Endothelial cell of umbilical vein (primary cell): ENCODE results near the gene ENTPD6. TPM values are rescaled to one million over a fixed set of nuclear protein-coding genes. Genes with fewer than 3 reads are reported as not detected.

ENCODE experiments used
- BruUV-seq: library from RNA; stranded (reverse); fragments of 400-500 nt; replicated peaks from 2 replicates; lab custom pipeline; 2021; lab: Mats Ljungman, UMichigan
- CTCF ChIA-PET: fragments of 300-600, 350-600 bp; sonication (Branson Sonifier 250); formaldehyde crosslinking; loops from one replicate; lab custom pipeline; 2021; ENCODE audit warnings: antibody characterized with exemption, inconsistent platforms; lab: Charles Lee
- POLR2A ChIA-PET: fragments of 300-600, 350-600 bp; sonication (Branson Sonifier 250); formaldehyde crosslinking; loops from one replicate; lab custom pipeline; 2021; ENCODE audit warnings: antibody characterized with exemption, inconsistent platforms; lab: Charles Lee
- DNase-seq: peaks from one replicate; pipeline ENCODE4 v3.0.0-alpha.2; 2011; ENCODE audit warnings: low read depth, low spot score
- FAIRE-seq: peaks from 2 replicates; lab custom pipeline; 2011; peaks lifted over from hg19 to GRCh38; lab: Jason Lieb, UNC
- H2AFZ ChIP-seq: 2 replicates; pipeline ENCODE4 v1.6.0; 2012; ENCODE audit warnings: low read depth, low read length, control low read depth, inconsistent platforms
- H3K27ac ChIP-seq: 2 replicates; pipeline ENCODE4 v1.5.1; 2011; ENCODE audit warnings: low read depth, mild to moderate bottlenecking, control low read depth, low read length, moderate library complexity; ENCODE audit not compliant: insufficient read depth
- H3K27me3 ChIP-seq, 2 experiments: 2 replicates each; pipeline versions ENCODE4 v1.6.0 to v1.6.1; 2011; ENCODE audit warnings: low read length in 2 of 2, mixed read lengths in 1 of 2; ENCODE audit not compliant: control insufficient read depth in 2 of 2, insufficient read depth in 2 of 2
- H3K36me3 ChIP-seq, 2 experiments: 2 replicates in 1 of 2; 3 replicates in 1 of 2; pipeline ENCODE4 v1.5.1; 2011; ENCODE audit warnings: low read length in 2 of 2, mild to moderate bottlenecking in 1 of 2, moderate library complexity in 1 of 2; ENCODE audit not compliant: control insufficient read depth in 2 of 2, insufficient read depth in 2 of 2; ENCODE audit errors: extremely low read depth in 1 of 2
- H3K4me1 ChIP-seq: 3 replicates; pipeline ENCODE4 v1.5.1; 2011; ENCODE audit warnings: mild to moderate bottlenecking, low read length; ENCODE audit not compliant: control insufficient read depth, insufficient read depth; ENCODE audit errors: extremely low read depth
- H3K4me2 ChIP-seq: 2 replicates; pipeline ENCODE4 v1.6.1; 2011; ENCODE audit warnings: low read length, control low read depth, mixed read lengths; ENCODE audit not compliant: insufficient read depth
- H3K4me3 ChIP-seq, 3 experiments: fragments of 200-600 bp in 1 of 3; sonication (generic), shearing (Covaris generic) in 1 of 3; replicated peaks in 1 of 3; 2 replicates each; pipeline ENCODE4 v1.5.1; 2011 to 2016; ENCODE audit warnings: control low read depth in 3 of 3, low read length in 3 of 3, mild to moderate bottlenecking in 2 of 3, inconsistent platforms in 1 of 3, low read depth in 1 of 3, moderate library complexity in 1 of 3; ENCODE audit not compliant: insufficient read depth in 1 of 3
- H3K79me2 ChIP-seq: 2 replicates; pipeline ENCODE4 v1.6.0; 2012; ENCODE audit warnings: low read length, inconsistent platforms; ENCODE audit not compliant: control insufficient read depth, insufficient read depth
- H3K9ac ChIP-seq: replicated peaks from 2 replicates; pipeline ENCODE3; 2011; ENCODE audit warnings: low read length, control low read depth; ENCODE audit not compliant: insufficient read depth; ENCODE audit errors: extremely low read depth
- H3K9me1 ChIP-seq: replicated peaks from 3 replicates; pipeline ENCODE4 v1.6.0; 2011; ENCODE audit warnings: mild to moderate bottlenecking, low read length; ENCODE audit not compliant: control insufficient read depth, insufficient read depth; ENCODE audit errors: extremely low read depth
- H3K9me3 ChIP-seq: replicated peaks from 2 replicates; pipeline ENCODE4 v1.5.1; 2012; ENCODE audit warnings: low read length, inconsistent platforms; ENCODE audit not compliant: control insufficient read depth, insufficient read depth
- H4K20me1 ChIP-seq: replicated peaks from 2 replicates; pipeline ENCODE3; 2011; ENCODE audit warnings: mild to moderate bottlenecking, low read length; ENCODE audit not compliant: control insufficient read depth, insufficient read depth; ENCODE audit errors: extremely low read depth
- EZH2 ChIP-seq: IDR thresholded peaks from 2 replicates; pipeline ENCODE4 v1.6.1; 2012; ENCODE audit warnings: borderline replicate concordance, low read depth, mild to moderate bottlenecking, moderate library complexity, low read length, inconsistent platforms; ENCODE audit not compliant: severe bottlenecking
- FOS ChIP-seq: IDR thresholded peaks from 2 replicates; pipeline ENCODE4 v1.6.1; 2011; ENCODE audit warnings: mild to moderate bottlenecking, low read length, moderate library complexity, borderline replicate concordance; ENCODE audit not compliant: insufficient read depth
- GATA2 ChIP-seq: IDR thresholded peaks from 2 replicates; pipeline ENCODE4 v1.7.0; 2011; ENCODE audit warnings: low read depth, mild to moderate bottlenecking, moderate library complexity, mixed read lengths, low read length; ENCODE audit not compliant: insufficient read length, insufficient read depth
- JUN ChIP-seq: IDR thresholded peaks from 2 replicates; pipeline ENCODE4 v1.6.1; 2011; ENCODE audit warnings: borderline replicate concordance, low read depth; ENCODE audit not compliant: insufficient read length, insufficient read depth
- MYC ChIP-seq: IDR thresholded peaks from one replicate; pipeline ENCODE4 v1.6.1; 2011; ENCODE audit warnings: mild to moderate bottlenecking, low read depth, low read length
- POLR2A ChIP-seq: IDR thresholded peaks from 2 replicates; pipeline ENCODE4 v1.6.1; 2012; ENCODE audit warnings: low read depth, mild to moderate bottlenecking, control low read depth, low read length
- POLR2AphosphoS5 ChIP-seq: IDR thresholded peaks from 2 replicates; pipeline ENCODE4 v1.6.1; 2012; ENCODE audit warnings: low read depth, mild to moderate bottlenecking, control low read depth, low read length, moderate library complexity; ENCODE audit not compliant: insufficient read depth
- dilution Hi-C: fragments of 300-500 bp; cut with MboI; formaldehyde crosslinking; loops from one replicate; pipeline ENCODE4 v1.15.0; 2019; ENCODE audit warnings: low sequenced_read_pairs; ENCODE audit not compliant: extremely low pct_ligation_motif_present
- intact Hi-C: fragments of 100-400 bp; cut with micrococcal nuclease; formaldehyde crosslinking; loops from one replicate; pipeline ENCODE4 v1.10.0; 2022
- polyA plus RNA-seq, 4 experiments: library from polyadenylated mRNA; depleted of rRNA in 3 of 4; stranded (reverse) in 3 of 4; unstranded in 1 of 4; fragments of >200 nt; gene quantifications; 2 replicates each; pipeline versions ENCODE4 v1.2.1 to v1.2.3, GENCODE V29; 2011 to 2012; ENCODE audit warnings: missing spikeins in 1 of 4
- total RNA-seq: library from RNA; stranded (reverse); gene quantifications from 2 replicates; pipeline ENCODE4 v1.2.3, GENCODE V29; 2021
- TF ChIP-seq, protein P1 (sequence below), 2 donors: IDR thresholded peaks; 1 replicate in 1 of 2; 2 replicates in 1 of 2; pipeline ENCODE4 v1.5.1; 2011; ENCODE audit warnings: low read length in 2 of 2, mild to moderate bottlenecking in 2 of 2, moderate library complexity in 2 of 2, control low read depth in 1 of 2, inconsistent platforms in 1 of 2, low read depth in 1 of 2; ENCODE audit not compliant: insufficient read depth in 1 of 2; ENCODE audit errors: extremely low read depth in 1 of 2
- TF ChIP-seq, protein P2 (sequence below): IDR thresholded peaks from 2 replicates; pipeline ENCODE4 v1.6.1; 2011; ENCODE audit not compliant: insufficient read depth, insufficient read length

The ENTPD6 gene
- total and polyA plus RNA-seq, 2 donors (not counting 3 experiments of a cell fraction or from before 2014, with no cell fraction given) = 51.2 to 86.3 TPM

DNA sequence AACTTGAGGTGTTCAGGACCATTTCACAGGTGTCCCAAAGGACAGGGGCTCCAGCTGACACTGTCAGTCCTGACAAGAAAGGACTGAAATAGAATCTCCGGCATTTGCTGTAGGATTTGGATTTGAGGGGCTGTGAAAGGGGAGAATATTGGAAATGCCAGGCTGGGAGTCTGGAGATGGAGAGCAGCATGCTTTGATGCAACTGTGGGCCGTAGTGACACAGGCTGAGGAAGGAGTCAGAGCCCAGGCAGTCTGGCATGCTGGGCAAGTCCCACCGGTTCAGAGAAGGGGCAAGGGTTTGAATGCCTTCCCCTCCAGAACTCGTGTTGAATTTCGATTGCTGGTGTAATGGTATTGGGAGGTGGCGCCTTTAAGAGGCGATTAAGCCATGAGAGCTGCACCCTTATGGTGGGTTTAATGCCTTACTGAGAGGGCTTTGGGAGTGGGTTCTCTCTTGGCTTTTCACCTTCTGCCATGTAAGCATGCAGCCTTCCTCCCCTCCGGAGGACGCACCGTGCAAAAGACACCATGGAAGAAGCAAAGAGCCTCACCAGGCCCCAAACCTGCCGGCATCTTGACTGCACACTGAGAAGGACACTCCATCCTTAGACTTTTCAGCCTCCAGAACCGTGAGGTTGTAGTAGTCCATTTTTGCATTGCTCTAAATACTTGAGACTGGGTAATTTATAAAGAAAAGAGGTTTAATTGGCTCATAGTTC is 43.0 kb downstream of the ENTPD6 start:
- Histone ChIP-seq H2AFZ (peak overlapping the region; percentile 13), H3K27me3 (no peaks in the 10 kb centered on the region), H4K20me1 (no peaks in the 10 kb centered on the region), H3K79me2 (no peaks in the 10 kb centered on the region), H3K36me3 (no peaks in the 10 kb centered on the region), H3K4me3 (no peak overlapping the region), H3K9me1 (no peaks in the 10 kb centered on the region), H3K4me2 (peak overlapping the region; percentile 14), H3K27ac (peak overlapping the region; percentile 80), H3K4me1 (peaks cover 15% of the 10 kb centered on the region), H3K9me3 (no peaks in the 10 kb centered on the region), H3K9ac (no peak overlapping the region)
- no peak for TF ChIP-seq EZH2
- TF ChIP-seq, protein P1, sequence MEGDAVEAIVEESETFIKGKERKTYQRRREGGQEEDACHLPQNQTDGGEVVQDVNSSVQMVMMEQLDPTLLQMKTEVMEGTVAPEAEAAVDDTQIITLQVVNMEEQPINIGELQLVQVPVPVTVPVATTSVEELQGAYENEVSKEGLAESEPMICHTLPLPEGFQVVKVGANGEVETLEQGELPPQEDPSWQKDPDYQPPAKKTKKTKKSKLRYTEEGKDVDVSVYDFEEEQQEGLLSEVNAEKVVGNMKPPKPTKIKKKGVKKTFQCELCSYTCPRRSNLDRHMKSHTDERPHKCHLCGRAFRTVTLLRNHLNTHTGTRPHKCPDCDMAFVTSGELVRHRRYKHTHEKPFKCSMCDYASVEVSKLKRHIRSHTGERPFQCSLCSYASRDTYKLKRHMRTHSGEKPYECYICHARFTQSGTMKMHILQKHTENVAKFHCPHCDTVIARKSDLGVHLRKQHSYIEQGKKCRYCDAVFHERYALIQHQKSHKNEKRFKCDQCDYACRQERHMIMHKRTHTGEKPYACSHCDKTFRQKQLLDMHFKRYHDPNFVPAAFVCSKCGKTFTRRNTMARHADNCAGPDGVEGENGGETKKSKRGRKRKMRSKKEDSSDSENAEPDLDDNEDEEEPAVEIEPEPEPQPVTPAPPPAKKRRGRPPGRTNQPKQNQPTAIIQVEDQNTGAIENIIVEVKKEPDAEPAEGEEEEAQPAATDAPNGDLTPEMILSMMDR (IDR thresholded peaks at IDR 0.05; ENCODE audit: extremely low read depth in 1 of 2, insufficient read depth in 1 of 2, low read depth in 1 of 2, low read length in 2 of 2) = no peak
- TF ChIP-seq MYC = no peak
- no peak for TF ChIP-seq FOS
- no peak for TF ChIP-seq POLR2A
- TF ChIP-seq GATA2 = no peak
- TF ChIP-seq, protein P2, sequence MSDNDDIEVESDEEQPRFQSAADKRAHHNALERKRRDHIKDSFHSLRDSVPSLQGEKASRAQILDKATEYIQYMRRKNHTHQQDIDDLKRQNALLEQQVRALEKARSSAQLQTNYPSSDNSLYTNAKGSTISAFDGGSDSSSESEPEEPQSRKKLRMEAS = no peak
- no peak for TF ChIP-seq JUN
- TF ChIP-seq POLR2AphosphoS5 = no peak
- POLR2A ChIA-PET = no interaction called here
- CTCF ChIA-PET = interaction anchor here (1.6 kb wide), 1 partner anchor 9 kb away, joined by 9 read pairs; the partner anchor contains the start of gene PYGB
- TSS peak; percentile 91 for BruUV-seq
- no peak for DNase-seq
- intact Hi-C loops (loop anchor here (1.0 kb wide), 1 partner anchor 9 kb away; no protein-coding TSS in a partner anchor), dilution Hi-C loops (no loop called here)
- FAIRE-seq = no peak
